NCI-H1930 (cell line): Measurements from ENCODE around the gene PEX5L.

Experiments used
- DNase-seq, 2 experiments: peaks; one replicate each; lab custom pipeline; 2025; lab: John Stamatoyannopoulos, UW

The PEX5L gene

DNA sequence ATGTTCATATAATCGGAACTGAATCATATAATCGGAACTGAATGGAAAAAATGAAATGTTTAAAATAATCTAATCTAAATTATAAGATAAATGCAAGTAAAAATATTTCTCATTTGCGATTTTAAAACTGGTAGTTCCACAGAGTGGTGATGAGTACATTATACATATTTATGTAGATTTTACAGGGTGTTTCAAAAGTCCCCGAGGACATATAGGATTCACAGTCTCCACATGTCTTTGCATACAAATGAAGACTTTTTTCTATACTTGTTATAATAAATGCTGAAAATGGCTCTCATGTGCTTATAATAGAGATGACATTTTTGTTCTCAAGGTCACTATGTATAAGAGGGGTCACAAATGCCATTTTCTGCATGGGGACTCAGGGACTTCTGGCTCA, 139.5 kb downstream of the PEX5L start:
- no peak for DNase-seq

DNA sequence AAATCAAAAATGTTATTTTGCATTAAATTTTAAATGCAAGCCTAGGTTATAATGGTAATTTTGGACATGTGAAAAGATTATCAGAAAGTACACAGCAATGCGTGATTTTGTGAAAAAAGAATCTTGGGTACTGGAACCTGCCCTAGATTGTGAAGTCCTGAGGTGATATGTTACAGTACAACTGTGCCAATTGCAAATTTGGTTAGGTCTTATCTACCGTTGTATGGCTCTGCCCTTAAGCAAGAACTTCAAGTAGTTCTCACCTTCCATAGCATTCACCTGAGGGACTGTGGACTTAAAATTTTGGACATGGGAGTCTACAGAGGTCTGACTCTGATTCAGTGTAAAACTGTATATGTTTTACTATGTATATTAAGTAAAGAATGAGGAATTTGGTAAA, 140.2 kb downstream of the PEX5L start:
- no peak for DNase-seq

DNA sequence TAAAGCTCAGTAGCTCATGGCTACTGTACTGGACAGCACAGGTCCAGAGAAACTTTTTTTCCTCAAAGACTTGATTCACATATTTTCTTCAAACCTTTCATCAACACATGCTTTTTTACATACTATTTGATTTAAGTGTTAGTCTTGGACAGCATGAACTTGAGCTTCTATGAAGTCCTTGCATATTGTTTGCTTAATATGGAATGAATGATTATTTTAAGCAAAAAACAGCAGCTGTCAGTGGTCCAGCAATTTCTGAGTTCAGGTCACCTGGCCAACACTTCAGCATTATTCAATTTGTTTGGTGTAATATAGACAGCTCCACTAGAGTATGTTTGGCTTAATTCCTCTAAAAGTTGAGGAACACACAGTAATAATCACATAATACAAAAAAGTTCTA, 141.4 kb downstream of the PEX5L start:
- no peak for DNase-seq

DNA sequence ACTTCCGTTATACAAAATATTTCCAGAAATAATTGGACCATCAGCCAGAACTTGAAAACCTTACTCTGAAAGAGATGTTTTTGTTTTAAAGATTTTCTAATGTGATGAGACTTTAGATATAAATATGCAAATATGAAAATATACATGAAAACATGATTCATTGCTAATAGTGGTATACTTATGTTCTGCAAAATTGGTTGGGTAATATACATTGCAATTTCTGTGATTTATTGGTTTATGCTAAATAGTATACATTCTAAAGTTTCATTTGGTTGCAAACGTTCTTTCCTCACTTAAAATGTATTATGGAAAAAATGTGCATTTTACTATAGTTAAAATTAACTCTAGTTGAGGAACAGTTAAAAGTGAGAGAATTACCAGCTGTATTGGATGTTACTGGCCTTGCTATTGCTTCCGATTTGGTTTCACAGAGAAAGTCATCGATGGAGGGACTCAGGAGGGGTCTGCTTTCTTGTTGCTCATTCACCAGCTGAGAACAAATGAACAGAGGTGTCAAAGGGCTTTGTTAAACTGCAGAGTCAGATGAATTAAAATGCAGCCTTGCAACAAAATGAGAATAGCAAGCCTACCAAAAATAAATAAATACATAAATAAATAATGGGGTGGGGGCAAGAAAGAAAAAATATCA, 149.3 kb downstream of the PEX5L start:
- no peak for DNase-seq

DNA sequence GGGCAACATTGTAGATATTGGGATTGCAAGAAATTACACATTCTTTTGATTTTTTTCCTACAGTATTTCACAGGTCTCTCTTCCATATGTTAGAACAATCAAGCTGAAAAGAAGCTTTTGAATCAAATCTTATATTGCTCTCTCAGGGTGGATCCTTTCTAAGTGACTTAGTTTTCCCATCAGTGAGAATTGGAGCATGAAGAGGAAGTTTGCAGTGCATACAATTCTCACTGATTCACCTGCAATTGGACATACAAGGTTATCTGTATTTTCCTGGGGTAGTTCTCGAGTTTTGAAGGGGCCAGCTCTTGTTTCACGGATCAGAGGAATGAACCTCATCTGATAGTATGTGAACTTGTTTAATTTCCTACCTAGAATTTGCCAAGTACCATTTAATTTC, 150.8 kb downstream of the PEX5L start:
- no peak for DNase-seq

- no peak for DNase-seq
These were observed 152.6 kb downstream of the PEX5L start for GRCh38 chr3:179884136-179884535.

- DNase-seq = no peak
These were observed 154.4 kb downstream of the PEX5L start for GRCh38 chr3:179882292-179882691.

DNA sequence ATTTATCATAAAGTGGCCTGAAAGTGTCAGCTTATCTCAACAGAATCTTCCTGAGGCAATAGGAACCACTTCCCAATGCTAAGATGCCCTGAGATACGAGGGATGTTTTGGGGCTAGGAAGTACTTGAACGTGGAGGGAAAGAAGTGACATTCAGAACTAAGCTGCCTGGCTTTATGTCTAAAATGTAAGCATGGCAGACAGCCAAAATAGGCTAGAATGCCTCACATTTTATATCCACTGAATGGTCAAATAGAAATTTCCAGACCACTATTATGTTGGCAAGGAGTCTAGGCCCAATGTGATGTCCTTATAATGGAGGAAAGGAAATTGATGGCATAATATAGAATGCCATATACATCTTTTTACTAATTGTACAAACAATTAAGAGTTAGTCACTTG, 154.9 kb downstream of the PEX5L start:
- no peak for DNase-seq

GRCh38 chr3:179880868-179881267, 155.9 kb downstream of the PEX5L start:
- DNase-seq = no peak

- no peak for DNase-seq
These were observed 160.3 kb downstream of the PEX5L start for GRCh38 chr3:179876440-179876839.

DNA sequence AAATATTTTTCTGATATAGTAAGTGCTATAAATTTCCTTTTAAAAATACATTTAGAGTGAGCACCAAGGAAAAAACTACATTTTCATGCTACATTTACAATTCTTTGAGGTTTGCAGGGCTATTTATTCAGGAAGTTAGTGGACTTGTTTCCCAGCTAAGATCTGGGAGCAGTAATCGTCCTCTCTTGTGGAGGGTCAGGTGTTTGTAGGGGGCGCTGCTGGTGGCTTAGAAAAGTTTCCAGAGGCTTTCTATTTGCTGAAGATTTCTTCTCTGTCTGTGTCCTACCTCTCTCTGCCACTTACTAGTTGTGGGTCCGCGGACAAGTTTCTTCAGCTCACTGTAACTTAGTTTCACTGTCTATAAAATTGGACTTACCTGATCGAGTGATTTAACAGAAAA, 163.9 kb downstream of the PEX5L start:
- DNase-seq = no peak

- no peak for DNase-seq
These were observed 165.0 kb downstream of the PEX5L start for GRCh38 chr3:179871782-179872181.

GRCh38 chr3:179868715-179869114, 168.0 kb downstream of the PEX5L start:
- DNase-seq = no peak

DNA sequence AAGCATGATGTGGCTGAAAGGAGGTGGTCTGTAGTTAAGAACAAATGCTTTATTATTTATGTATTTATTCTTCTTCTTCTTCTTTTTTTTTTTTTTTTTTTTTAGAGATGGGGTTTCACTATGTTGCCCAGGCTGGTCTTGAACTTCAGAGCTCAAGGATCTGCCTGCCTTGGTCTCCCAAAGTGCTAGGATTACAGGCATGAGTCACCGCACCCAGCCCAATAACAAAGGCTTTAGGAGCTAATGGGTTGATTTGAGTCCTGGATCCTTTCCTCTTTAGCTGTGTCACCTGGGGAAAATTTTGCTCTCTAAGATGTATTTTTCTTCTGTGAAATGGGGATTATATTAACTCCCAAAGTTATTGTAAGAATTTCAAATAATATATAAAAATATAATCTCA, 168.8 kb downstream of the PEX5L start:
- no peak for DNase-seq

- no peak for DNase-seq
These were observed 170.8 kb downstream of the PEX5L start for GRCh38 chr3:179865861-179866505.

- DNase-seq = no peak
These were observed 174.8 kb downstream of the PEX5L start for GRCh38 chr3:179861953-179862352.

GRCh38 chr3:179861292-179861691, 175.4 kb downstream of the PEX5L start:
- no peak for DNase-seq

- DNase-seq = no peak
These were observed 176.2 kb downstream of the PEX5L start for GRCh38 chr3:179860275-179861107.

- no peak for DNase-seq
These were observed 183.6 kb downstream of the PEX5L start for GRCh38 chr3:179853176-179853575.

DNA sequence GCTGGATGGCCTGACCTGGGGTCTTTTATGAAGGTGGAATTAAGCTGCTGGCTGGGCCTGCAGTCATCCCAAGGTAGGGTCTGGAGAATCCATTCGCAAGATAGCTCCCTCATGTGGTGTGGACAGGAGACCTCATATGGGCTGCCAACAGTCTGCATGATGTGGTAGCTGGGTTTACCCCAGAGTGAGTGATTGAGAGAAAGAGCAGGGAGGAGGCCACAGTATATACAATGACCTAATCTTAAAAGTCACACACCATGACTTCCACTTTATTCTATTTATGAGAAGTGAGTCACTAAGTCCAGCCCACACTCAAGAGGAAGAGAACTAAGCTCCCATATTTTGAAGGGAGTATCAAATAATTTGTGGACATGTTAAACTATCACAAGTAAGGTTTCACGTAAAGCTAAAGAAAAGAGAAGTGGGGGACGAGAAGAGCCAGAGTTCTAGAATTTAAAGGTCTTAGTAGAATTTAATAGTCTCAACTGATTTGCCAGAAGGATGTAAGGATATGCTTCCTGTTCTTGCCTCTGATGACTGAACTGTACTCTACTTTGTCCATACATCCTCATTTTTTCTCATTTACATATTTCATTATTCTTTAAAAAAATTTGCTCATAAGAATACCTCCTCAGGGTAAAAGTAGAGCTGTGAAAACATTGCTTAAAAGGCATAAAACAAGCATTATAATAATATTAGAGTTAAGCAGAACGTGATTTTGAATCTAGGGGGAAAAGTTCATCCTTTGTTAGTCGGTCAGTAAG, 184.4 kb downstream of the PEX5L start:
- no peak for DNase-seq

GRCh38 chr3:179848711-179849110, 188.0 kb downstream of the PEX5L start:
- no peak for DNase-seq

DNA sequence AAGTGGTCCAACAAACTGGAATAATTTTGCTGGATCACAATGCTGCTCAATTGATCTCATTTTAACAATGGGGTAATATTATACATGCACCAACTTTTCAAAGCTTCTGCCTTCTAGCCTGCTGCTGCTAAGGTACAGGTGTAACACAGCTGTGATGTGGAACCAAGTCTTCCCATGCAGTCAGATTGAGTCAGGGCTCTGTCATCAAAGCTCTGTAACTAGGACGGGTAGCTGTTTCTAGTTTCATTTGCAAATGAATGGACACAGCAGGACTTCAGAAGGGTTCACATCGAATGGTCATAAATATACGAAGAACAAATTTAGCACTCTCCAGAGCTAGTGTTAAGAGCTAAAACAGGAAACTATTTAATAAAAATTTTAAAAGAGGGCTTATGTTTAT, 194.7 kb downstream of the PEX5L start:
- no peak for DNase-seq
